GM15510 (cell line): ENCODE measurements around the gene RERE.

ENCODE experiments used
- POLR2A ChIP-seq: IDR thresholded peaks from 3 replicates; pipeline ENCODE4 v1.6.1; 2011; ENCODE audit warnings: borderline replicate concordance; ENCODE audit not compliant: insufficient read length; ENCODE audit errors: extremely low read depth

The RERE gene

GRCh38 chr1:8518490-8518801 lies 299.0 kb downstream of the RERE start:
- TF ChIP-seq POLR2A = no peak

GRCh38 chr1:8517661-8518489 lies 299.6 kb downstream of the RERE start:
- TF ChIP-seq POLR2A = no peak

- no peak for TF ChIP-seq POLR2A
These were observed 300.5 kb downstream of the RERE start for GRCh38 chr1:8516793-8517556.

DNA sequence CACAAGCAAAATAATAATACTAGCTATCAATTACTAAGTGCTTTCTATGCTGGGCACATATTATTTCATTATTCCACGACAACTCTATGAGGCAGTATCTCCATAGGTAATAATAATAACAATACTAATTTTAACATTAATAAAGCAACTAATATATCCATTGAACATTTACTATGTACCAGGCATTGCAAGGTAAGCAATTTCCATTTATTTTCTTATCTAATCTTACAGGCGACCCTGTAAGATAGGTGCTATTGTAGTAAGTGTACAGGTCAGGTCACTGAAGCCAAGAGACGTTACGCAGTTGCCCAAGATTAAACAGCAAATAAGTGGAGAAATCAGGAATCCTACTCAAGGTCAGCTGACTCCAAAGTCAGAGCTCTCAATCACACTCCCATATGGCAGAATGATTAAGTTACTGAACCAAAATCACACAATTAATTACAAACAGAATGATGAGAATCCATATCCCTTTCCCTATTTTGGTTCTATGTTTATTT lies 301.1 kb downstream of the RERE start:
- no peak for TF ChIP-seq POLR2A

- no peak for TF ChIP-seq POLR2A
These were observed 304.9 kb downstream of the RERE start for GRCh38 chr1:8512504-8512903.

GRCh38 chr1:8510041-8510823 lies 307.2 kb downstream of the RERE start:
- TF ChIP-seq POLR2A = no peak

- TF ChIP-seq POLR2A = no peak
These were observed 307.9 kb downstream of the RERE start for GRCh38 chr1:8509579-8509978.

DNA sequence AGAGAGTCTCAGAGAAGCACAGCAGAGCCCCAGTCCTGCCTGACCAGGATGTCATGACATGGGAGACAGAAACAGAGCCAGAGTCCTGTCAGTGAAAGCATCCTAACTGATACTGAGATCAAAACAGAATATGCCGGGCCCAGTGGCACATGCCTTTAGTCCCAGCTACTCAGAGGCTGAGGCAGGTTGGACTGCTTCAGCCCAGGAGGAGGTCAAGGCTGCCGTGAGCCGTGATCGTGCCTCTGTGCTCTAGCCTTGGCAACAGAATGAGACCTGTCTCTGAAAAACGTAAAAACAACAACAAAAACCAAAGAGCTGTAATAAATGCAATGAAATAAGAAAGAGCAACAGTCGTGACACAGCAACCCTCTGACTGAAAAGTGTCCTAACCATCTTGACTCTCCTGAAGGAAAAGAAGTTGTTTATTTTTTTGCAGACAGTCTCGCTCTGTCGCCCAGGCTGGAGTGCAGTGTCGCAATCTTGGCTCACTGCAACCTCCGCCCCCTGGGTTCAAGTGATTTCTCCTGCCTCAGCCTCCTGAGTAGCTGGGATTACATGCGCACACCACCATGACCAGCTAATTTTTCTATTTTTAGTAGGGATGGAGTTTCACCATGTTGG lies 310.3 kb downstream of the RERE start:
- TF ChIP-seq POLR2A = no peak

GRCh38 chr1:8506456-8506855 lies 311.0 kb downstream of the RERE start:
- no peak for TF ChIP-seq POLR2A

- no peak for TF ChIP-seq POLR2A
These were observed 313.6 kb downstream of the RERE start for GRCh38 chr1:8503842-8504241.

DNA sequence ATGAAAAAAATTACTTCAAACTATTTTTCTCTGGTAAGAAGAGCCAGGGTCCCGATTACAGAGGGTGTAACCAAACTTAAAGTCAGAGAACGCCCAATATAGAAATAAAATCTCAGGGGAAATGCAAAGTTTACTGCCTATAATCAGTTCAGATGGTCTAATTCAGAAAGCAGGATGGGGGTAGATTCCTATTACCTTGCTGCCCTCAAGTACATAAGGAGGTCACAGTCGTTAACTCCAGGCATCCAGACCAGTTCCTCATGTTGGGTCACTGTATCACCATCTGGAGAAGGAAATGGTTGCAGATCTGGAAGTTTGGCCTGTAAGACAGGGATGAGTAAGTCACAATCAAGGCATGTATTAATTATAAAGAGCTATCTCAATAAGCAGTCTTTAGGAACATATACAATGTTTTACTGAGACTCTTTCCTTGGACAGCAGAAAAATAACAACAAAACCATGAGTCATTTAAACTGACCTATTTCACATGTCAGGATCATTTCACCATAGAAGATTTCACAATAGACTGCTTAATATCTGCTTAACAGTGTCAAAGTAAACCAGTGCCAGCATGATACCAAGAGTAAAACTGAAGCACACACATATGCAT lies 320.1 kb downstream of the RERE start:
- no peak for TF ChIP-seq POLR2A

DNA sequence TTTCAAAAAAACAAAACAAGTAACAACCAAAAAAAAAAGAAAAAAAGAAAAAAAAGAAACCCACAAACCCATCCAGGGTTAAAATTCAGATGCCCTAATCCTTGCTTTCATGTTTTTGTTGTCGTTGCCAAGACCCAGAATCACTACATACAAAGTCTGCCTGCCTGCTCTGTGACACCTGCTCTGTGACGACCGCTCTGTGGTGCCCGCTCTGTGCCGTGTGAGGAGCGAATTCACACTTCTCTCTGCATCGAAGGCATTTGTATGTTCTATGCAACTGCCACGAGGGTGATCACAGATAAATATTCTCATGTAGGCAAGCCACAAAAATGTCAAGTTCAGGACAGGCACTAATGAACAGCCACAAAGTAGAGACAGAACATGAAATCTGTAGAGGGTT lies 321.0 kb downstream of the RERE start:
- no peak for TF ChIP-seq POLR2A

DNA sequence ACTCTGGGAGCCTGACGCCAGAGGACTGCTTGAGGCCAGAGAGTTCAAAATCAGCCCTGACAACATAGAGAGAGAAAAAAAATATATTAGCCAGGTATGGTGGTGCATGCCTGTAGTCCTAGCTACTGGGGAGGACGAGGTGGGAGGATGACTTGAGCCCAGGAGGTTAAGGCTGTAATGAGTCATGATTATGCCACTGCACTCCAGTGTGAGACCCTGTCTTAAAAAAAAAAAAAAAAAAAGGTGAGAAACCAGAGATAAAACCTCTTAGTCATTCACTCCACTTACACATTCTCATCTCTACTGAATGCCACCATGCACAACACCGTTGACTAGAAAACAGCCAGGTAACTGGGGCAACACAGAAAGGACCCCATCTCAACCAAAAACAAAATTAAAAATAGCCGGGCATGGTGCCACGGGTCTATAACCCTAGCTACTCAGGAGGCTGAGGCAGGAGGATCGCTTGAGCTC lies 321.5 kb downstream of the RERE start:
- TF ChIP-seq POLR2A = no peak

GRCh38 chr1:8494681-8495080 lies 322.8 kb downstream of the RERE start:
- no peak for TF ChIP-seq POLR2A
